Inflammatory macrophage (primary cell): ENCODE measurements around the gene MITD1.

Experiments used
- DNase-seq, 2 donors: peaks; one replicate each; pipeline ENCODE4 v3.0.0-alpha.2; 2020 to 2022

The MITD1 gene

DNA sequence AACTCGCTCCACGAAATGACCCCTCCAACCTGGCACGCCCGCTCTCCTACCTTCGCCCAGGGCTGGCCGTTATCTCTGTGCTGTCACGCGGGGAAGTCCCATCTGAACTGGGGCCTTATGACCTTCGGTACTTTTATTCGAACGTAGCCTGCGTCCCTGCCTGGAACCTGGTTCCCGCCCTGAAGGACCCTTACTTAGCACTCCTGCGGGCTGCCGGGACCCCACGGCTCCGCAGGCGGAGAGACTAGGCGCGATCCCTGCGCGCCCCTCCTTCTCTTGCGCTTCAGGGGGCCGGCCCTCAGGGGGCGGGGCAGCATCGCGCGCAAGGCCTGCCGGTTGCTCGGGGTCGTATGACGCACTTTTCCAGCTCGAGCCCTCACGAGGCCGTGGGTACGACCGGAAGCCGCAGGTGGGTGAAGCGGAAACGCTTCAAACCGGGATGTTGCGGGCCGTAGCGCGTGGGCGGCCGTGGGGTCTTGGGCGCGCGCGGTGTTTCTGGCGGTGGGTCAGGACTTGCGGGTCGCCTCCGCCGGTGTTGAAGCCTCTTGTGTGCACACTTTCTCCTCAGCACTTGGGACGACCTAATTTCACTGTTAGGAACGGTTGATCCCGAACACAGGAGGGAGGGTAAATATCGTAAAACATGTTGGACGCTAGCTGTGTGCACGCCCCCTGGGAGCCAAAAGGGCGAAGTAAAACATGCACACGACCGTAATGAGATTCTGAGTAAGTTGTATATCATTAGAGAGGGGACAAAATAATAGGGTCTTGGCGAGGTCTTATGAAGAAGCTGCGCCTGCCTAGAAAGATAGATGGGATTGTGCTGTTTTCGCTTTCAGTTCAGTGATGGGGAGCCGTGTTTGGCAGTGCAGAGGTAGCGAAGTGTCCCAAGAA, 26.0 kb downstream of the MITD1 start, which contains the start of the genes LIPT1 and TSGA10:
TSS of gene LIPT1 (plus strand) at position 325 of the 894 bp plus-strand sequence. CDS start 6,991 bp downstream, outside the sequence.
TSS of gene TSGA10 (minus strand) at position 300 of the 894 bp plus-strand sequence. CDS start 45,503 bp downstream, outside the sequence.
- peak; percentile 87 to 97 for DNase-seq

DNA sequence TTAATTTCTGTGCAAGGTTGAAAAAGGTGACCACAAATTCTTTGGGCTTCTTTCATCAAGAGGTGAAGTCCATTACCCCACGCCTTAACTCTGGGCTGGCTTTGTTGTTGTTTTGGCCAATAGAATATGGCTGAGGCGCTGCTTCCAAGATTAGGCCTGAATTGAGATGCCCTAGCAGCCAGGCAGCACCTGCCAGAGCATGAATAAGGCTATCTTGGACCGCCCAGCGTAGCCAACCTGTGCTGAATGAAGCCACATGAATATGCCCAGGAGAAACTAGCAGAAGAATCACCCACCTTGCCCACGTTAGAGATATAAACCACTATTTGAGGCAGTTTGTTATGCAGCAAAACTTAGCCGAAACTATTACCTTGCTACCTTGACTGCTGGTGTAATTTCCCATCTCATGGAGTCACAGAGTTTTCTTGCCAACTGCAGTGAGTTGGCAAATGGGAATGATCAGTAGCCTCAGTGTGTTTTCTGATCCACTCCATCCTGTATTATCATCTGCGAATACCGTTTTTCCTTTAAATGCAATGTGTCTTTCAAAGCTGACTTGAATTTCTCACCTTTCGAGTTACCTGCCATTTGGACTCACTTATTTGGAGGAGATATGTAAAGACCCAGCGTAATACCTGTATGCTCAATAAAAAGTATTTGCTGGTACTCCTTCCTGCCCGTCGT, 26.8 kb downstream of the MITD1 start:
- DNase-seq, result no peak

DNA sequence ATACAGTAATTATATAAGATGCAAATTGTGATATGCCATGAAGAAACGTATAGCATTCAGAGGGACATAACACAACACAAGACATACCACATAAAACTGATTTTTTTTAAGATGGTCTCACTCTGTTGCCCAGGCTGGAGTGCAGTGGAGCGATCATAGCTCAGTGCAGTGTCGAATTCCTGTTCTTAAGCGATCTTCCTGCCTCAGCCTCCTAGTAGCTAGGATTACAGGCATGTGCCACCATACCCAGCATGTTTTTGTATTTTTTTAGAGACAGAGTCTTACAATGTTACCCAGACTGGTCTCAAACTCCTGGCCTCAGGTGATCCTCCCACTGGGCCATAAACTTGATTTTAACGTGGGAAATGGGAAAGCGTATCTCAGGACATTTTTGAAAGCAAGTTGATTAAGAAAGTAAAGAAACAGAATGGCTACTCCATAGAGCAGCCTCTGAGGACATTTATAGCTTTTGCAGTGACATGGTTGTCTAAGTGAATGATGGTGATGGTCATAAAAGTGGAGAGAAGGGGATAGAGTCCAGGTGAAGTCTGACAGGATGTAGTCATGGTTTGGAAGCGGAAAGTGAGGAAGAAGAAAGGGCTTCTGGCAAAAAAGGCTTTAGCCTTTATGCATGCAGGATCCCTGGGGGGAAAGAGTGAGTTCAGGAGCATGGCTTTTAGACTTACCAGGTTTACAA, 28.5 kb downstream of the MITD1 start:
- DNase-seq, result no peak

DNA sequence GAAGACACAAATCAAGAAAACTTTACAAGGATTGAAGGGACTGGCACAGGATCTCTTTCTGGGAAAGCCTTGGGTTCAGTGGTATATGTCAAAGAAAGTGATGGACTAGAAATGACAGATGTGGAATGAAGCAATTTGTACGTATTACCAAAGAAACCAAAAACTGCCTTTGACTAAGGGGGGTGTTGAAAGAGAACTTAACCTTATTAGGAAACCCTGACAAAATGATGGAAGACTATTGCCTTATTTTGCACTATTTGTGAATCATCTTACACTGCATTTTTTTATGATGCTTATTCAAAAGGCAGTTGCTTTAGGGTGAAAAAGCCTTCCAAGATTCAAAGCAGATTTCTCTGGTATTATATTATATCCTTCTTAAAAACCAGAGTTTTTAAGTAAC, 30.2 kb downstream of the MITD1 start:
- peak; percentile 67 to 91 for DNase-seq

DNA sequence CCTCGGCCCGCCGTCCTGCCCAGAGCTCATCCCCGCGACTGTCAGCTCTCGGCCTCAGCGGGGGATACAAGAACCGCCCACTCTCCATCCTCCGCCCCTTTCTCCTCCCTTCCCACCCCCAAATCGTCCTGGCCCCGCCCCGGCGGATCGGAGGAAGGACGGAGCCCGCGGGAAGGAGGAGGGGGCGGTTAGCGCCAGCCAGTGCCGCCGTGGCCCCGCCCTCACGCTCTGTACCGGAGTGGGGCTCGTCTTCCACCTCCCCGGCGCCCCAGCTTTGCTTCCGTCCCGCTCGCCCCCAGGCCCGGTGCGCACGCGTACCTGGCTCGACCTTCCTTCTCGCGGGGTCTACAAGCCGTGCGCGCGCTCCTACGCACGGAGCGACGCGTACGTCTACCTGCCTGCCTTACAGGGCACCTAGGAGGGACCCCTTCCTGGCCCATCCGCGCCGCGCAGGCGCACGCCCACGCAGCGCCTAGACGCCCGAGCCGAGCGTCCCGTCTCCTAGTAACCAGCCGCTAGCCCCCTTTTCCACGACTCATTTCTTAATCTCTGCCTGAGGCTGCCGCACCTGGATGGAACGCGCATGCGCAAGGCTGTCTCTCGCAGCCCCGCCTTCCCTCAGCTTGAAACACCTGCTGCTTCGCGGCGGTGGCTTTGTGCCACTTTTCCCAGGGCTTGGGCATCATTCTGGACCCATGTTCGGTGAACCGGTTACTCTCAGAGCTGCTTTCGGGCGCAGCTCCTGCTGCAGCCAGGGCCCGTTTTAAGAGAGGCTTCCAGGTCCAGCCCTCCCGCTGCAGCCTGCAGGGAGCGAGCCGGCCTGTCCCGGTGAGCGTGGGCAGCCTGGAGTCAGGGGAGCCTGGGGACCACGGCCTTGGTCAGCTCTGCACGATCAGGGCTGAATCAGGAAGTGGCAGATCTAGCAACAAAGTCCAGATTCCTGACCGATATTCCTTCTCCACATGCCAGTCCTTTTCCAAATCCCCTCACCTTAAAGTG, 39.4 kb downstream of the MITD1 start, which contains the start of gene C2orf15:
TSS of gene C2orf15 (plus strand) at position 598 of the 999 bp plus-strand sequence. CDS start 8,852 bp downstream, outside the sequence.
- peak; percentile 89 to 91 for DNase-seq

DNA sequence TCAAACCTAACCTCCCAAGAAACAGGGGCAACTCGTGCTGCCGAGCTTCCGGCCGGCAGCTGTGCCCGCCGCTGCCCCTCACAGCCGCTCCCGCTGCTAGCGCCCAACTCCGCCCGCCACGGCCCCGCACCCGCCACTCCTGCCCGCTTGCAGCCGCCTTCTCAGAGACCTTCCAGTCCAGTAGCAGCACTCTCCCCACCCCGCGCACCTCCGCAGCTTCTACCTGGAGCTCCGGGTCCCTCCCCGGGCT, 40.1 kb downstream of the MITD1 start:
- DNase-seq, result peak in 1 of 2 donors; percentile 50

DNA sequence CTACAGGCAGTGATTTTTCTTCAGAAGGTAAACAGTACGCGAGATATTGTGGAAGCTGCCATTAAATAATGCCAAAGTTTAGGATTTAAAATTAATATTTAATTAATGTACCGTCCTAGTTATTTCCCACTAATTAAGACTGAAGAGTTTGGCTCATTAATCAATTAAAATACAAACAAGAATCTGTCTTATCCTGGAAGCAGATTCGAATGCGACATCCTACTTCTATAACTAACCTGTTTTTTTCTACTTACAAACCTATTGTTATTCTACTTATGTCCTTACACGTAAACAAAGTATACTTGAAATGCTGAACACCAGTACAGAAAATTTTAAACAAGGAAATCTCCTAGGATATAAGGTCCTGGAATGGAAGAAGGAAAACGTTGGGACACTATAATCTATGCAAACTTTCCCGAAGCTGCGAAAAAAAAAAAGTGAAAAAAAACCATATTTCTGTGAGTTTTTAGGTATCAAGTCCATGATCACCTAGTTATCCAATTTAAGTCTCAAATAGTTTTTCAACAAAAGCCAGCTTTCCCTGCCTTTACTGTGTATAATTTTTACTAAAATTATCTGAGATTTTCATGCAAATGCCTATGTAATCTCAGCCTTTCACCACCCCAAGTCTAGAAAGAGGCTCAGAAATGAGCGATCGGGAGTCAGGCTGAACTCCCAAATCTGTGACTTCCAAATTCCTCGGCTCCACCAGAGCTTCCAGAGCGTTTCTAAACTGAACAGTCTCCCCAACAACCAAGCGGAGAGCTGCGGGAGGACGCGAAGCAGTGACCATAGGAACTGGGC, 40.6 kb downstream of the MITD1 start:
- DNase-seq, result no peak

DNA sequence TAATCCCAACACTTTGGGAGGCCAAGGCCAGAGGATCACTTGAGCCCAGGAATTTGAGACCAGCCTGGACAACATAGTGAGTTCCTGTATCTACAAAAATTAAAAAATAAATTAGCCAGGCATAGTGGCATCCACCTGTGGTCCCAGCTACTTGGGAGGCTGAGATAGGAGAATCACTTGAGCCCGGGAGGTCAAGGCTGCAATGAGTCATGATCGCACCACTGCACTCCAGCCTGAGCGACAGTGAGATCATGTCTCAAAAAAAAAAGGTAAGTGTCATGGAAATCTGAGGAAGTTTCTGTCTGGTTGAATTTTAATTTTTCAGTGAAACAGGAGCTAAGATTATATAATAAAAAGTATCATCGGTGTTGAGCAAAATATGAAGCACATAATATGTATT, 41.9 kb downstream of the MITD1 start:
- DNase-seq, result no peak

DNA sequence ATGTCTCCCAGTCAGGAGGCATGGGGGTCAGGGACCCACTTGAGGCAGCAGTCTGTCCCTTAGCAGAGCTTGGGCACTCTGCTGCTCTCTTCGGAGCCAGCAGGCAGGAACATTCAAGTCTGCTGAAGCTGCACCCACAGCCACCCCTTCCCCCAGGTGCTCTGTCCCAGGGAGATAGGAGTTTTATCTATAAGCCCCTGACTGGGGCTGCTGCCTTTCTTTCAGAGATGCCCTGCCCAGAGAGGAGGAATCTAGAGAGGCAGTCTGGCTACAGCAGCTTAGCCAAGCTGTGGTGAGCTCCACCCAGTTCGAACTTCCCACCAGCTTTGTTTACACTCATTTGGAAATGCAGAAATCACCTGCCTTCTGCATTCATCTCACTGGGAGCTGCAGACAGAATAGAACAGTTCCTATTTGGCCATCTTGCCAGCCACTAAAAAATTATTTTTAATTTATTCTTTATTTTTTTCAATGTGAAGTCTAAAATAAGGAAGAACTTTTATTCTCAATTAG, 45.8 kb downstream of the MITD1 start:
- DNase-seq, result peak; percentile 42 to 46

DNA sequence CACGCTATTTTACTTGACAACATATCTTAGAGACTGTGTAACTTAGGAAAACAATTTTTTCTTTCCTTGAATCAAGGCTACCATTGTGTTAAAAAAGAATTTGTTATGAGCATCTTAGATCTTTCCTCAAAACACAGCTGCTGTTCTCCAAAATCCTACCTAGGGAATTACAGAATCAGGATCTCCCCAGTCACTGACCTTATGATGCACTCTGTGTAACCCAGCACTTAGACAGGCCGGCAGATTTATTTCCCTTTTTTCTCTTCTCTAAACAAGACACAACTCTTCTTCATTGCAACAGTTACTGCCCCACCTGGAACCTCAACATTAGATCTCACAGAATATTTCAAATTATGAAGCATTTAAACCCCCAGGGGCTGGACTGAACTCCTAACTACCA, 52.9 kb downstream of the MITD1 start:
- DNase-seq, result peak; percentile 31 to 36
